ENCODE measurements around the gene FHIT.
A peak's percentile ranks its signal among the peaks of the same experiment; 100 is the strongest.

The FHIT gene

GRCh38 chr3:60095930-60096329, 1155.3 kb downstream of the FHIT start:
- Histone ChIP-seq H3K23ac (ENCODE audit: low read length) (peak overlapping the region; percentile 45), H3K4me2 (ENCODE audit: low read length) (no peak overlapping the region), H3K4me1 (ENCODE audit: control insufficient read depth, low read depth, low read length) (no peaks in the 10 kb centered on the region), H3K18ac (ENCODE audit: low read length) (no peak overlapping the region), H4K8ac (ENCODE audit: low read depth, low read length) (no peak overlapping the region), H3K36me3 (ENCODE audit: control insufficient read depth, insufficient read depth, low read length) (no peaks in the 10 kb centered on the region), H3K4me3 (ENCODE audit: low read length) (no peak overlapping the region), H3K4ac (ENCODE audit: low read depth, low read length) (no peak overlapping the region), H3K27me3 (ENCODE audit: insufficient read depth, low read length, poor library complexity) (no peaks in the 10 kb centered on the region), H2AK5ac (ENCODE audit: low read length) (no peak overlapping the region), H3K56ac (ENCODE audit: low read length) (no peak overlapping the region), H3K79me1 (ENCODE audit: low read length) (no peaks in the 10 kb centered on the region), H2BK5ac (ENCODE audit: low read length) (no peak overlapping the region), H2BK15ac (replicated peaks; ENCODE audit: low read depth) (no peak overlapping the region), H3K79me2 (ENCODE audit: control insufficient read depth, insufficient read depth, low read length) (no peaks in the 10 kb centered on the region), H3K9ac (ENCODE audit: low read length) (no peak overlapping the region), H3K27ac (ENCODE audit: low read depth, low read length) (no peak overlapping the region), H2BK120ac (ENCODE audit: low read depth, low read length) (no peak overlapping the region), H4K5ac (ENCODE audit: low read length) (no peak overlapping the region)
- no peak for DNase-seq
- no CpG with 5 or more reads among the region's 6 CpGs for WGBS (ENCODE audit: extremely low coverage, insufficient coverage, low lambda C conversion rate)

DNA sequence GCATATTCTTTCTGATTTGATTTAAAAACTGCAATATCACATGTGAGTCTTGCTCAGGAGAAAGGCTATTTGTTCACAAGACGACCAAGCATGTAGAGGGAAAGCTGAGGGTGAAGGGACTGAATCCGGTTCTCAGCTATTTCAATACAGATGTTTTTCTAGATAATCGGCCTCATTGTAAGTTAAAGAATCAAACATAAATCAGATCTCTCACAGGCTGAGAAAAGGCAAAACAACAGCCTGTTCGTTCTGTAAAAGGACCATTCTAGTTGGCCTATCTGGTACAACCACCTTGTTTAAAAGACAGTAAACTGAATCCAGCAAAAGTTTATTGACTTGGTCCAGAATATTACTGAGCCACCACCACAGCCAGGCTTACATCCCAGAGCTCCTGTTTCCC, 1155.7 kb downstream of the FHIT start:
- no peak overlapping the region for H2BK15ac ChIP-seq (replicated peaks; ENCODE audit: low read depth)
- H3K4me3 ChIP-seq (ENCODE audit: low read length), result no peak overlapping the region
- H2BK5ac ChIP-seq (ENCODE audit: low read length), result no peak overlapping the region
- H3K4me2 ChIP-seq (ENCODE audit: low read length), result no peak overlapping the region
- H3K9ac ChIP-seq (ENCODE audit: low read length), result no peak overlapping the region
- H3K27me3 ChIP-seq (ENCODE audit: insufficient read depth, low read length, poor library complexity), result no peaks in the 10 kb centered on the region
- no peak overlapping the region for H3K4ac ChIP-seq (ENCODE audit: low read depth, low read length)
- WGBS (ENCODE audit: extremely low coverage, insufficient coverage, low lambda C conversion rate), result no CpG with 5 or more reads among the region's 4 CpGs
- H2AK5ac ChIP-seq (ENCODE audit: low read length), result no peak overlapping the region
- no peaks in the 10 kb centered on the region for H3K79me1 ChIP-seq (ENCODE audit: low read length)
- H3K23ac ChIP-seq (ENCODE audit: low read length), result peak overlapping the region; percentile 45
- no peaks in the 10 kb centered on the region for H3K79me2 ChIP-seq (ENCODE audit: control insufficient read depth, insufficient read depth, low read length)
- H3K18ac ChIP-seq (ENCODE audit: low read length), result no peak overlapping the region
- no peak for DNase-seq
- no peak overlapping the region for H3K27ac ChIP-seq (ENCODE audit: low read depth, low read length)
- no peak overlapping the region for H4K8ac ChIP-seq (ENCODE audit: low read depth, low read length)
- no peaks in the 10 kb centered on the region for H3K36me3 ChIP-seq (ENCODE audit: control insufficient read depth, insufficient read depth, low read length)
- H3K56ac ChIP-seq (ENCODE audit: low read length), result no peak overlapping the region
- H2BK120ac ChIP-seq (ENCODE audit: low read depth, low read length), result no peak overlapping the region
- no peaks in the 10 kb centered on the region for H3K4me1 ChIP-seq (ENCODE audit: control insufficient read depth, low read depth, low read length)
- H4K5ac ChIP-seq (ENCODE audit: low read length), result no peak overlapping the region

- Histone ChIP-seq H3K9ac (ENCODE audit: low read length) (no peak overlapping the region), H3K27me3 (ENCODE audit: insufficient read depth, low read length, poor library complexity) (no peaks in the 10 kb centered on the region), H3K79me2 (ENCODE audit: control insufficient read depth, insufficient read depth, low read length) (no peaks in the 10 kb centered on the region), H4K8ac (ENCODE audit: low read depth, low read length) (no peak overlapping the region), H3K23ac (ENCODE audit: low read length) (no peak overlapping the region), H3K4me1 (ENCODE audit: control insufficient read depth, low read depth, low read length) (no peaks in the 10 kb centered on the region), H3K36me3 (ENCODE audit: control insufficient read depth, insufficient read depth, low read length) (no peaks in the 10 kb centered on the region), H3K4me2 (ENCODE audit: low read length) (no peak overlapping the region), H4K5ac (ENCODE audit: low read length) (no peak overlapping the region), H2BK15ac (replicated peaks; ENCODE audit: low read depth) (no peak overlapping the region), H2BK5ac (ENCODE audit: low read length) (no peak overlapping the region), H3K79me1 (ENCODE audit: low read length) (no peaks in the 10 kb centered on the region), H3K18ac (ENCODE audit: low read length) (no peak overlapping the region), H3K56ac (ENCODE audit: low read length) (no peak overlapping the region), H2BK120ac (ENCODE audit: low read depth, low read length) (no peak overlapping the region), H3K4me3 (ENCODE audit: low read length) (no peak overlapping the region), H3K4ac (ENCODE audit: low read depth, low read length) (no peak overlapping the region), H2AK5ac (ENCODE audit: low read length) (no peak overlapping the region), H3K27ac (ENCODE audit: low read depth, low read length) (no peak overlapping the region)
- DNase-seq, result no peak
- no CpG with 5 or more reads among the region's 3 CpGs for WGBS (ENCODE audit: extremely low coverage, insufficient coverage, low lambda C conversion rate)
These were observed 1156.8 kb downstream of the FHIT start for GRCh38 chr3:60094392-60094947.

- no peak overlapping the region for H3K27ac ChIP-seq (ENCODE audit: low read depth, low read length)
- no peaks in the 10 kb centered on the region for H3K79me2 ChIP-seq (ENCODE audit: control insufficient read depth, insufficient read depth, low read length)
- H2BK5ac ChIP-seq (ENCODE audit: low read length), result no peak overlapping the region
- no peak overlapping the region for H3K18ac ChIP-seq (ENCODE audit: low read length)
- no peak overlapping the region for H2BK120ac ChIP-seq (ENCODE audit: low read depth, low read length)
- no peak overlapping the region for H4K8ac ChIP-seq (ENCODE audit: low read depth, low read length)
- no peak overlapping the region for H3K23ac ChIP-seq (ENCODE audit: low read length)
- DNase-seq, result no peak
- no peak overlapping the region for H3K4me2 ChIP-seq (ENCODE audit: low read length)
- H3K4me3 ChIP-seq (ENCODE audit: low read length), result no peak overlapping the region
- no peaks in the 10 kb centered on the region for H3K4me1 ChIP-seq (ENCODE audit: control insufficient read depth, low read depth, low read length)
- H2BK15ac ChIP-seq (replicated peaks; ENCODE audit: low read depth), result no peak overlapping the region
- H3K27me3 ChIP-seq (ENCODE audit: insufficient read depth, low read length, poor library complexity), result no peaks in the 10 kb centered on the region
- H4K5ac ChIP-seq (ENCODE audit: low read length), result no peak overlapping the region
- no peak overlapping the region for H3K9ac ChIP-seq (ENCODE audit: low read length)
- no peak overlapping the region for H3K56ac ChIP-seq (ENCODE audit: low read length)
- WGBS (ENCODE audit: extremely low coverage, insufficient coverage, low lambda C conversion rate), result no CpG with 5 or more reads among the region's 3 CpGs
- H2AK5ac ChIP-seq (ENCODE audit: low read length), result no peak overlapping the region
- no peaks in the 10 kb centered on the region for H3K79me1 ChIP-seq (ENCODE audit: low read length)
- H3K4ac ChIP-seq (ENCODE audit: low read depth, low read length), result no peak overlapping the region
- H3K36me3 ChIP-seq (ENCODE audit: control insufficient read depth, insufficient read depth, low read length), result no peaks in the 10 kb centered on the region
These were observed 1160.7 kb downstream of the FHIT start for GRCh38 chr3:60090548-60090947.

DNA sequence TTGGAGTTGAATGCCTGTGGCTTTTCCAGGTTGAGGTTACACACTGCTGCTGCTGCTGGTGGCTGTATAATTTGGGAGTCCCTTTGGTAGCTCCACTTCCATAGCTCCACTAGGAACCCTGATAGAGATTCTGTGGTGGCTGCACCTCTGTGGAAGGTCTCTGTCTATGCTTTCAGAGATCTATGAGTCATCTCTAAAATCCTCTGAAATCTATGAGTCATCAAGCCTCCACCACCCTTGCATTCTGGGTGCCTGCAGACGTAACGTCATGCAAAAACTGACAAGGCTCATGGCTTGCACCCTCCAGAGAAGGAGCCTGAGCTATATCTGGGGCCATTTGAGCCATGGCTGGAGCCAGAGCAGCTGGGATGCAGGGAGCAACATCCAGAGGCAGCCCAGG, 1164.4 kb downstream of the FHIT start:
- no CpG with 5 or more reads among the region's 2 CpGs for WGBS (ENCODE audit: extremely low coverage, insufficient coverage, low lambda C conversion rate)
- DNase-seq, result peak; percentile 26

DNA sequence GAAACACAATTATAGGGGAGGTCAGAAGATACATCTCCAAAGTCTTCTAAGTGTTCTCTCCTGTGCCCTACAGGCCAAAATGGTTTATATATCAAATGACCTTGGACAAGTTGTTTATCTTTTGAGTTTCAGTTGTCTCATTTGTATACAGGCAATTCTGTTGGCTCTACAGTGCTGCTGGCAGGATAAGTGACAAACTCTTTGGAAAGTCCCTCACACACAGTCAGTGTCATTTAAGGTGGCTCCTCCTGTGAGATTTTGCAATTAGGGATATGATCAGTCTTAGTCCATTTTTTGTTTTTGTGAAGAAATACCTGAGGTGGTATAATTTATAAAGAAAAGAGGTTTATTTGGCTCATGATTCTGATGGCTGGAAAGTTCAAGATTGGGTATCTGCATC, 1165.6 kb downstream of the FHIT start:
- H3K56ac ChIP-seq (ENCODE audit: low read length), result no peak overlapping the region
- H3K79me2 ChIP-seq (ENCODE audit: control insufficient read depth, insufficient read depth, low read length), result no peaks in the 10 kb centered on the region
- H2BK120ac ChIP-seq (ENCODE audit: low read depth, low read length), result no peak overlapping the region
- H3K79me1 ChIP-seq (ENCODE audit: low read length), result no peaks in the 10 kb centered on the region
- no peak overlapping the region for H3K9ac ChIP-seq (ENCODE audit: low read length)
- no peak overlapping the region for H3K18ac ChIP-seq (ENCODE audit: low read length)
- no peak overlapping the region for H2AK5ac ChIP-seq (ENCODE audit: low read length)
- H3K27me3 ChIP-seq (ENCODE audit: insufficient read depth, low read length, poor library complexity), result no peaks in the 10 kb centered on the region
- H3K4me2 ChIP-seq (ENCODE audit: low read length), result no peak overlapping the region
- no peak overlapping the region for H3K23ac ChIP-seq (ENCODE audit: low read length)
- H3K4ac ChIP-seq (ENCODE audit: low read depth, low read length), result no peak overlapping the region
- DNase-seq, result no peak
- no peak overlapping the region for H4K8ac ChIP-seq (ENCODE audit: low read depth, low read length)
- no peak overlapping the region for H2BK5ac ChIP-seq (ENCODE audit: low read length)
- H3K36me3 ChIP-seq (ENCODE audit: control insufficient read depth, insufficient read depth, low read length), result no peaks in the 10 kb centered on the region
- H3K4me1 ChIP-seq (ENCODE audit: control insufficient read depth, low read depth, low read length), result no peaks in the 10 kb centered on the region
- no peak overlapping the region for H2BK15ac ChIP-seq (replicated peaks; ENCODE audit: low read depth)
- no peak overlapping the region for H3K27ac ChIP-seq (ENCODE audit: low read depth, low read length)
- H4K5ac ChIP-seq (ENCODE audit: low read length), result no peak overlapping the region
- H3K4me3 ChIP-seq (ENCODE audit: low read length), result no peak overlapping the region

More for the DNA sequence above, 1164.4 kb downstream of the FHIT start:
- Histone ChIP-seq H3K4ac (ENCODE audit: low read depth, low read length) (no peak overlapping the region), H3K4me3 (ENCODE audit: low read length) (no peak overlapping the region), H3K4me1 (ENCODE audit: control insufficient read depth, low read depth, low read length) (no peaks in the 10 kb centered on the region), H2BK5ac (ENCODE audit: low read length) (no peak overlapping the region), H3K9ac (ENCODE audit: low read length) (no peak overlapping the region), H2AK5ac (ENCODE audit: low read length) (no peak overlapping the region), H4K5ac (ENCODE audit: low read length) (no peak overlapping the region), H3K79me2 (ENCODE audit: control insufficient read depth, insufficient read depth, low read length) (no peaks in the 10 kb centered on the region), H3K56ac (ENCODE audit: low read length) (no peak overlapping the region), H3K23ac (ENCODE audit: low read length) (no peak overlapping the region), H3K18ac (ENCODE audit: low read length) (no peak overlapping the region), H3K27me3 (ENCODE audit: insufficient read depth, low read length, poor library complexity) (no peaks in the 10 kb centered on the region), H2BK120ac (ENCODE audit: low read depth, low read length) (no peak overlapping the region), H4K8ac (ENCODE audit: low read depth, low read length) (no peak overlapping the region), H3K36me3 (ENCODE audit: control insufficient read depth, insufficient read depth, low read length) (no peaks in the 10 kb centered on the region), H2BK15ac (replicated peaks; ENCODE audit: low read depth) (no peak overlapping the region), H3K27ac (ENCODE audit: low read depth, low read length) (no peak overlapping the region), H3K79me1 (ENCODE audit: low read length) (no peaks in the 10 kb centered on the region), H3K4me2 (ENCODE audit: low read length) (no peak overlapping the region)
